Erythroblast (primary cell): ENCODE data around the gene ZNF316.

Experiments
- GATA1 ChIP-seq: IDR thresholded peaks from 2 replicates; pipeline ENCODE4 v1.6.1; 2011; ENCODE audit warnings: low read depth, mild to moderate bottlenecking, control low read depth, low read length, moderate library complexity
- POLR2A ChIP-seq: IDR thresholded peaks from 2 replicates; pipeline ENCODE4 v1.6.1; 2011; ENCODE audit warnings: mild to moderate bottlenecking, low read length

DNA sequence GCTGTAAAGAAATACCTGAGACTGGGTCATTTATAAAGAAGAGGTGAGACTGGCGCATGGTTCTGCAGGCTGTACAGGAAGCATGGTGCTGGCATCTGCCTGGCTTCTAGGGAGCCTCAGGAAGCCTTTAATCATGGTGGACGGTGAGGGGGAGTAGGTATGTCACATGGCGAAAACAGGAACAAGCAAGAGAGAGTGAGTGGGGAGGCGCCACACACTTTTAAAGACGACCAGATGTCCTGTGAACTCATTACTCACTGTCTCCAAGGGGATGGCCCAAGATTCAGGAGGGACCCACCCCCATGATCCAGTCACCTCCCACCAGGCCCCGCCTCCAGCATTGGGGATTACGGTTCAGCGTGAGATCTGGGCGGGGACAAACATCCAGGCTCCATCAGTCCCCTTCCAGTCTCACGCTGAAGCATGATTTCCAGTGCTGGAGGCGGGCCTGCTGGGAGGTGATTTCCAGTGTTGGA is 3.2 kb downstream of the ZNF316 start:
- TF ChIP-seq POLR2A (no peak), GATA1 (no peak)
